Gastrocnemius medialis (tissue), 4 donors: Measurements from ENCODE around the gene ATG12. TPM values are rescaled to one million over a fixed set of nuclear protein-coding genes. Genes with fewer than 3 reads are reported as not detected.
A peak's percentile ranks its signal among the peaks of the same experiment; 100 is the strongest.

Experiments used
- ATAC-seq, 2 donors: fragments of 150-250 bp; one replicate each; pipeline ENCODE4 v1.9.1; 2016
- DNase-seq, 2 donors: peaks; one replicate each; pipeline ENCODE4 v3.0.0-alpha.2; 2019
- H3K27ac ChIP-seq, 4 donors: fragments of 200-600 bp; sonication (generic); 1 replicate in 1 of 4; 2 replicates in 3 of 4; pipeline ENCODE4 v1.5.1; 2016 to 2018; ENCODE audit warnings: mild to moderate bottlenecking in 2 of 4, moderate library complexity in 1 of 4
- H3K27me3 ChIP-seq, 3 donors: fragments of 200-600 bp; sonication (generic) in 2 of 3; 1 replicate in 1 of 3; 2 replicates in 2 of 3; pipeline versions ENCODE4 v1.5.1 to v1.6.0; 2016 to 2019; ENCODE audit warnings: mild to moderate bottlenecking in 1 of 3, moderate library complexity in 1 of 3
- H3K36me3 ChIP-seq, 2 donors: fragments of 200-600 bp; sonication (generic) in 1 of 2; one replicate each; pipeline ENCODE4 v1.5.1; 2017 to 2018
- H3K4me1 ChIP-seq, 2 donors: fragments of 200-600 bp; sonication (generic) in 1 of 2; one replicate each; pipeline ENCODE4 v1.5.1; 2016 to 2017; ENCODE audit warnings: mild to moderate bottlenecking in 2 of 2
- H3K4me3 ChIP-seq, 4 donors: fragments of 200-600 bp; sonication (generic) in 3 of 4; 1 replicate in 1 of 4; 2 replicates in 3 of 4; pipeline ENCODE4 v1.5.1; 2016 to 2019; ENCODE audit warnings: mild to moderate bottlenecking in 2 of 4
- H3K9me3 ChIP-seq, 3 donors: fragments of 200-600 bp; sonication (generic) in 2 of 3; 1 replicate in 1 of 3; 2 replicates in 2 of 3; pipeline ENCODE4 v1.5.1; 2016 to 2019
- CTCF ChIP-seq, 5 experiments: fragments of 450-650 bp in 3 of 5; fragments of 200-600 bp in 2 of 5; sonication (generic) in 2 of 5; IDR thresholded peaks in 4 of 5; conservative IDR thresholded peaks in 1 of 5; 1 replicate in 4 of 5; 2 replicates in 1 of 5; pipeline ENCODE4 v1.5.1; 2016 to 2019; ENCODE audit warnings: antibody characterized with exemption in 5 of 5, mild to moderate bottlenecking in 3 of 5, moderate library complexity in 3 of 5
- POLR2A ChIP-seq, 2 donors: fragments of 450-650 bp; IDR thresholded peaks; one replicate each; pipeline ENCODE4 v1.6.1; 2017; ENCODE audit warnings: antibody characterized with exemption in 2 of 2, mild to moderate bottlenecking in 2 of 2, moderate library complexity in 2 of 2
- in situ Hi-C, 4 donors: fragments of 200-750 bp; cut with MboI; loops; one replicate each; pipeline versions ENCODE4 v1.15.0 to v1.8.0; 2017; ENCODE audit warnings: low sequenced_read_pairs in 4 of 4
- intact Hi-C: fragments of 100-400 bp; cut with DNase I; formaldehyde crosslinking; loops from one replicate; pipeline ENCODE4 v1.15.1; 2023; ENCODE audit warnings: low total_unique reads
- total RNA-seq, 4 donors: library from RNA; depleted of rRNA; stranded (reverse); fragments of >200 nt; gene quantifications; one replicate each; pipeline versions ENCODE4 v1.1.0 to v1.2.3, GENCODE V29; 2016

The ATG12 gene
- total RNA-seq, 4 donors from 2014 or later, result 10.3 to 35.1 (median 23.6) TPM

- in situ Hi-C loops (no loop called here), intact Hi-C loops (no loop called here)
- H3K27ac ChIP-seq, result no peak overlapping the region
- H3K9me3 ChIP-seq, result no peaks in the 10 kb centered on the region
- peaks cover 22 to 37% (median 35%) of the 10 kb centered on the region in 3 donors for H3K27me3 ChIP-seq
- H3K4me3 ChIP-seq, result no peak overlapping the region
- DNase-seq (no peak), ATAC-seq (no peak)
- H3K36me3 ChIP-seq, result no peaks in the 10 kb centered on the region
- peaks cover 0 to 8% of the 10 kb centered on the region in 2 donors for H3K4me1 ChIP-seq
- TF ChIP-seq CTCF (IDR thresholded peaks at IDR 0.05 in 4 of 5, conservative IDR thresholded peaks at IDR 0.05 in 1 of 5) (no peak), POLR2A (IDR thresholded peaks at IDR 0.05) (no peak)
Observed at GRCh38 chr5:115818821-115819220, 22.5 kb downstream of the ATG12 start.

- intact Hi-C loops (no loop called here), in situ Hi-C loops (no loop called here)
- no peaks in the 10 kb centered on the region for H3K9me3 ChIP-seq
- no peaks in the 10 kb centered on the region for H3K36me3 ChIP-seq
- peaks cover 29 to 43% (median 39%) of the 10 kb centered on the region in 3 donors for H3K27me3 ChIP-seq
- ATAC-seq (no peak), DNase-seq (no peak)
- no peak overlapping the region for H3K27ac ChIP-seq
- TF ChIP-seq CTCF (IDR thresholded peaks at IDR 0.05 in 4 of 5, conservative IDR thresholded peaks at IDR 0.05 in 1 of 5) (no peak), POLR2A (IDR thresholded peaks at IDR 0.05) (no peak)
- H3K4me3 ChIP-seq, result peak overlapping the region in 1 of 4 donors; percentile 53
- peaks cover 0 to 8% of the 10 kb centered on the region in 2 donors for H3K4me1 ChIP-seq
Observed at GRCh38 chr5:115817386-115817785, 24.0 kb downstream of the ATG12 start.

- H3K27ac ChIP-seq, result peak within 1 kb of the TSS; percentile 42 to 63 (median 48)
- intact Hi-C loops (no loop called here), in situ Hi-C loops (no loop called here)
- H3K4me3 ChIP-seq, result peak within 1 kb of the TSS; percentile 44 to 54 (median 53)
- no peaks in the 10 kb centered on the region for H3K9me3 ChIP-seq
- peaks cover 29 to 43% (median 39%) of the 10 kb centered on the region in 3 donors for H3K27me3 ChIP-seq
- ATAC-seq (peak; percentile 71 to 72), DNase-seq (peak; percentile 27 to 38)
- H3K4me1 ChIP-seq, result peaks cover 0 to 8% of the 10 kb centered on the region in 2 donors
- no peaks in the 10 kb centered on the region for H3K36me3 ChIP-seq
- TF ChIP-seq CTCF (IDR thresholded peaks at IDR 0.05 in 4 of 5, conservative IDR thresholded peaks at IDR 0.05 in 1 of 5) (no peak), POLR2A (IDR thresholded peaks at IDR 0.05) (peak; percentile 24 to 50)
Observed at GRCh38 chr5:115816226-115817081, 24.9 kb downstream of the ATG12 start, which contains the start of gene CDO1. CDO1 (minus strand) TSS chr5:115816659; CDS start chr5:115816397, 262 bp downstream.

GRCh38 chr5:115815693-115816225 lies 25.6 kb downstream of the ATG12 start:
- H3K27me3 ChIP-seq, result peaks cover 29 to 43% (median 39%) of the 10 kb centered on the region in 3 donors
- DNase-seq (no peak), ATAC-seq (peak in 1 of 2 donors; percentile 12)
- H3K36me3 ChIP-seq, result no peaks in the 10 kb centered on the region
- peaks cover 0 to 8% of the 10 kb centered on the region in 2 donors for H3K4me1 ChIP-seq
- H3K4me3 ChIP-seq, result peak overlapping the region; percentile 44 to 54 (median 53)
- TF ChIP-seq POLR2A (IDR thresholded peaks at IDR 0.05) (no peak), CTCF (IDR thresholded peaks at IDR 0.05 in 4 of 5, conservative IDR thresholded peaks at IDR 0.05 in 1 of 5) (no peak)
- H3K27ac ChIP-seq, result peak overlapping the region; percentile 42 to 63 (median 48)
- no peaks in the 10 kb centered on the region for H3K9me3 ChIP-seq
- in situ Hi-C loops (no loop called here), intact Hi-C loops (no loop called here)
